GM18868 (cell line): ENCODE measurements around the gene DDX47.
"Not testable (repeated sequence)": the region's sequence is repeated elsewhere in the genome, so short reads cannot be mapped to it uniquely, and the experiment has no call there.

Experiments
- ATAC-seq: cut with Tn5 transposase; IDR thresholded peaks from one replicate; pipeline ENCODE4 v1.9.1; 2021; ENCODE audit warnings: mild to moderate bottlenecking, moderate library complexity; ENCODE audit not compliant: unreplicated experiment

Gene DDX47

GRCh38 chr12:12870465-12870864 lies 57.3 kb downstream of the DDX47 start:
- no peak for ATAC-seq

- ATAC-seq = no peak
Measured at GRCh38 chr12:12871587-12872138, 58.5 kb downstream of the DDX47 start.

- no peak for ATAC-seq
Measured at GRCh38 chr12:12872139-12872933, 59.2 kb downstream of the DDX47 start.

GRCh38 chr12:12872934-12873275 lies 59.8 kb downstream of the DDX47 start:
- ATAC-seq = no peak

- no peak for ATAC-seq
Measured at GRCh38 chr12:12874029-12874428, 60.9 kb downstream of the DDX47 start.

GRCh38 chr12:12875301-12875700 lies 62.2 kb downstream of the DDX47 start:
- not testable (repeated sequence) for ATAC-seq

GRCh38 chr12:12877153-12877768 lies 64.1 kb downstream of the DDX47 start:
- no peak for ATAC-seq

GRCh38 chr12:12877781-12878455 lies 64.8 kb downstream of the DDX47 start:
- ATAC-seq = no peak
